Measurements from ENCODE around the gene ZCCHC10.
"Not testable (repeated sequence)": the region's sequence is repeated elsewhere in the genome, so short reads cannot be mapped to it uniquely, and the experiment has no call there.

Gene ZCCHC10

DNA sequence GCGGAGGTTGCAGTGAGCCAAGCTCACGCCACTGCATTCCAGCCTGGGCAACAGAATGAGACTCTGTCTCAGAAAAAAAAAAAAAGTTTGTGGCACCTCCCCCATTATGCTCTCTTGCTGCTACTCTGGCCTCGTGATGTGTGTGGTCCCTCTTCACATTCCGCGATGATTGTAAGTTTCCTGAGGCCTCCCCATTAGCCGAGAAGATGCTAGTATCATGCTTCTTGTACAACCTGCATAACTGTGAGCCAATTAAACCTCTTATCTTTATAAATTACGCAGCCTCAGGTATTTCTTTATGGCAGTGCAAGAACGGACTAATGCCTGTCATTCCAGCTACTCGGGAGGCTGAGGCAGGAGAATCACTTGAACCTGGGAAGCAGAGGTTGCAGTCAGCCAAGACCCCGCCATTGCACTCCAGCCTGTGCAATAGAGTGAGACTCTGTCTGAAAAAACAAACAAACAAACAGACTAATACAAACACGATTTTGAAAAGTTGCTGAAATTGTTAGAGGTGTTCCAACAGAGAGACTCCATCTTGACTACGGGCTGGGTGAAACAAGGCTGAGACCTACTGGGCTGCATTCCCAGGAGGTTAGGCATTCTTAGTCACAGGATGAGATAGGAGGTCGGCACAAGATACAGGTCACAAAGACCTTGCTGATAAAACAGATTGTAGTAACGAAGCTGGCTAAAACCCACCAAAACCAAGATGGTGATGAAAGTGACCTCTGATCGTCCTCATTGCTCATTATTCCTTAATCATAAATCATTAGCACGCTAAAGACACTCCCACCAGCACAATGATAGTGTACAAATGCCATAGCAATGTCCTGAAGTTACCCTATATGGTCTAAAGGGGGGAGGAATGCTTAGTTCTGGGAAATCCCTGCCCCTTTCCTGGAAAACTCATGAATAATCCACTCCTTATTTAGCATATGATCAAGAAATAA, 54.6 kb downstream of the ZCCHC10 start:
- TF ChIP-seq, protein P1, sequence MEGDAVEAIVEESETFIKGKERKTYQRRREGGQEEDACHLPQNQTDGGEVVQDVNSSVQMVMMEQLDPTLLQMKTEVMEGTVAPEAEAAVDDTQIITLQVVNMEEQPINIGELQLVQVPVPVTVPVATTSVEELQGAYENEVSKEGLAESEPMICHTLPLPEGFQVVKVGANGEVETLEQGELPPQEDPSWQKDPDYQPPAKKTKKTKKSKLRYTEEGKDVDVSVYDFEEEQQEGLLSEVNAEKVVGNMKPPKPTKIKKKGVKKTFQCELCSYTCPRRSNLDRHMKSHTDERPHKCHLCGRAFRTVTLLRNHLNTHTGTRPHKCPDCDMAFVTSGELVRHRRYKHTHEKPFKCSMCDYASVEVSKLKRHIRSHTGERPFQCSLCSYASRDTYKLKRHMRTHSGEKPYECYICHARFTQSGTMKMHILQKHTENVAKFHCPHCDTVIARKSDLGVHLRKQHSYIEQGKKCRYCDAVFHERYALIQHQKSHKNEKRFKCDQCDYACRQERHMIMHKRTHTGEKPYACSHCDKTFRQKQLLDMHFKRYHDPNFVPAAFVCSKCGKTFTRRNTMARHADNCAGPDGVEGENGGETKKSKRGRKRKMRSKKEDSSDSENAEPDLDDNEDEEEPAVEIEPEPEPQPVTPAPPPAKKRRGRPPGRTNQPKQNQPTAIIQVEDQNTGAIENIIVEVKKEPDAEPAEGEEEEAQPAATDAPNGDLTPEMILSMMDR (IDR thresholded peaks at IDR 0.05) = no peak
- no peak for TF ChIP-seq ZFX (IDR thresholded peaks at IDR 0.05; ENCODE audit: borderline replicate concordance)
- H3K27ac ChIP-seq = no peak overlapping the region

DNA sequence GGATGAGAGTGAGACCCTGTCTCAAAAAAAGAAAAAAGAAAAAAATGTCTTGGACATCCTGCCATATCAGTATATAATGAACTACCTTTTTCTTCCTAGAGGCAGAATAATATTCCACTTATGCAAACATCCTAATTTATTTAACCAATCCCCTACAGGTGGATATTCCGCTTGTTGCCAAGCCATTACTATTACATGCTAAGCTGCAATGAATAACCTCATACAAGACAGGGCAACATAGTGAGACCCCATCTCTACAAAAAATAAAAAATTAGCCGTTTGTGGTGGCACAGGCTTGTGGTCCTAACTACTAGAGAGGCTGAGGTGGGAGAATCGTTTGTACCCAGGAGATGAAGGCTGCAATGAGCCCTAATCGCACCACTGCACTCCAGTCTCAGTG, 61.2 kb downstream of the ZCCHC10 start:
- TF ChIP-seq, protein P1 (IDR thresholded peaks at IDR 0.05) = no peak
- TF ChIP-seq ZFX (IDR thresholded peaks at IDR 0.05; ENCODE audit: borderline replicate concordance) = no peak

DNA sequence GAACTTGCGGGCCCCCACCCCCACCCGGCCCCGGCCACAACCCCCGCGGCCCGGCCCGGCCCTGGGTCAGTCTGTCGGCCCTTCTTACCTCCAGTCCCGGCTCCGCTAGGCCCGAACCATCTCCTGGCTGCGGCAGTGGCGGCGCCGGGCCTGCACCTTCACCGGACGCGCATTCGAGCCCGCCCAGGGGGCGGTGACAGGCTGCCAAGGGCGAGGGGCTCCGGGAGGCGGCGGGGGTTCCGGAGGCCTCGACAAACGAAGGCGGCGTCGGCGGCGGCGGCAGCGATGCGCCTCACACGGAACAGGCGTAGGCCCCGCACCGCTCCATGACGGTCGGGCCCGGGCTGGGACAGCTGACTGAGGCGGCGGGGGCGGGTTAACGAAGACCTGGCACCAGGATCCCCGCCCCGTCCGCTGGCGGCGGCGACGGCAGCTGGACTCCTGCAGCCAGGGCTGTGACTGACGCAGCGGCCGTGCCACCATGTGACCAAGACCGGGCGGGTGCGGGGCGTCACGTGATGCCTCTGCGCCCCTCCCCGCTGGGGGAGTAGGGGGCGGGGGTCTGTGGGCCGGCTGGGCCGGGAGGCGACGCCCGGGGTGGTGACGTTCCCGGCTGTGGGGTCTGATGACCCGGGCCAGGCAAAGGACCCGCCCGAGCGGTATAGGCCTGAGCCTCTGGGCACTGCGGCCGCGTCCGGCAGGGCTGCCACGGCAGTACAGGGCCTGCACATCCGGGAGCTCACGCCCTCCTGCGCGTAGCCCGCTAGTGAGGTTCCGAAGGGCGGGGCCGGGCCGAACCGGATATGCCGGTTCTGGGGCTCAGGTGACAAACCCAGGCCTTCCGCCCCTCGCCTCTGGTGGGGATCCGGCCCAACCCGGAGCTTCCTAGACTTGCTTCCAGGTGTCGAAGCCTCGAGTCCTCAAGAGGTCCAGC, 62.9 kb downstream of the ZCCHC10 start, which contains the start of gene AFF4:
TSS of gene AFF4 (minus strand) at position 464 of the 934 bp plus-strand sequence. CDS start 26,445 bp downstream, outside the sequence.
- H3K27ac ChIP-seq = peak within 1 kb of the TSS; percentile 89
- TF ChIP-seq, protein P1 (IDR thresholded peaks at IDR 0.05) = no peak
- no peak; the same call in 1 of the 2 replicates for TF ChIP-seq ZFX (IDR thresholded peaks at IDR 0.05; ENCODE audit: borderline replicate concordance)

More for the DNA sequence above, 61.2 kb downstream of the ZCCHC10 start:
- no peak overlapping the region for H3K27ac ChIP-seq

DNA sequence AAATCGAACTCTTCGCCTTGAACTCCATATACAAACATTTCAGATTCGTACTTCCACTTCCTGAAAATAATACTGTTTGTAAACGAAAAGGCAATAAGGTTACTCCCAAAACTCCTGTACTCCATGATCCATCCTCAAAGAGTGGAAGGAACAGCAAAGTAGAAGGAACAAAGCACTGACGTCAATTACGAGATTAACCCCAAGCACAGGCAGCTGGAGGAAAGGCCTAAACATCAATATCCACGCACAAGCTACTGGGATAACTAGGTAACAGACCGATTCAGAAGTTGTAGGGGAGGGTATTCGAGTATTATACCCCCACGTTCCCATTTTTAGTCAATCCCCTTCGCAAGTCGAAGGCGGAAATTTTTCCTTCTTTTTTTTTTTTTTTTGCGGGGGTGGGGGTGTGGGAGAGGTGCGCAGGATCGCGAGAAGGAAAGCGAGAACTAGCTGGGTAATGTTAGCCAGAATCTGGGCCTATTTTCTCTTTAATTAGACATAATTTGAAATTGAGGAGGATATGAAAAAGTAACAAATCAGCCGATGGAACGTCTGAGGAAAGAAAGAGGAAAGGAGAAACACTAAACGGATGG, 63.8 kb downstream of the ZCCHC10 start:
- TF ChIP-seq ZFX (IDR thresholded peaks at IDR 0.05; ENCODE audit: borderline replicate concordance) = no peak
- TF ChIP-seq, protein P1 (IDR thresholded peaks at IDR 0.05) = no peak
- H3K27ac ChIP-seq = peak overlapping the region; percentile 89

DNA sequence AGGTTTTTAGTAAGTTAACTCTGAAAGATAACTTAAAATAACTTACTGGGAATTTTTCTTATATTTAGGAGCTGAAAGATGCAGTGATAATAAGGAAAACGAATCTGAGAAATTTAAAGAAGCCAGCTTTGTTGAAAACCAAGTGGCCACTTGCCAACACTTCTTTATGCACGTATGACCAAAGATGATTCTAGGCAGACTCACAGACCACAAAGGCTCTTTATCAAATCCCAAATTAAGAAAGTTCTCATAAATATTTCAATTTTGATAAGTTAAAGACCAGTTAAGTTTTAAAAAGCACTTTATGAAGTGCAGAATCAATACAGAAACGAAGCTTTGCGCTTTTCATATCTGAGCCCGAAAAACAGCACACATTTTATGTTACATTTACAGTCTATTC, 64.5 kb downstream of the ZCCHC10 start:
- peak overlapping the region; percentile 89 for H3K27ac ChIP-seq
- TF ChIP-seq, protein P1 (IDR thresholded peaks at IDR 0.05) = no peak
- TF ChIP-seq ZFX (IDR thresholded peaks at IDR 0.05; ENCODE audit: borderline replicate concordance) = no peak

DNA sequence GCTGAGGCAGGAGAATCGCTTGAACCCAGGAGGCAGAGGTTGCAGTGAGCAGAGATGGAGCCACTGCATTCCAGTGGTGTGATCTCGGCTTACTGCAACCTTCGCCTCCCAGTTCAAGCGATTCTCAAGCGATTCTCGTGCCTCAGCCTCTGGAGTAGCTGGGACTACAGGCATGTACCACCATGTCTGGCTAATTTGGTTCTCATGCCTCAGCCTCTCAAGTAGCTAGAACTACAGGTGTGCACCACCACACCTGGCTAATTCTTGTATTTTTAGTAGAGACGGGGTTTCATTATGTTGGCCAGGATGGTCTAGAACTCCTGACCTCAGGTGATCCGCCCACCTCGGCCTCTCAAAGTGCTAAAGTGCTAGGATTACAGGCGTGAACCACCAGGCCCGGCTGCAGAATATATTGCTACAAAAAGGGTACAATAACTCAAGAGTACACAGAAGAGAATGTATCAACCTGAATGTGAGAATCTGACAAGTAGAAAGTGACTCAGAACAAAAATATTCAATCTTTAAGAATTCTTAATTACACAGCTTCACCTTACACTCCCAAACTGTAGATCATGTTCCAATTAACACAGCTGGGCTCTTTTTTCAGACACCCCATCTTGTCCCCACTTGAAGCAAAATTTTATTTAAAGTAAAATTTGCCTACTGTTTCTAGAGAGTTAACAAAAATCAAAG, 65.1 kb downstream of the ZCCHC10 start:
- peak overlapping the region; percentile 89; the same call in 1 of the 2 replicates for H3K27ac ChIP-seq

DNA sequence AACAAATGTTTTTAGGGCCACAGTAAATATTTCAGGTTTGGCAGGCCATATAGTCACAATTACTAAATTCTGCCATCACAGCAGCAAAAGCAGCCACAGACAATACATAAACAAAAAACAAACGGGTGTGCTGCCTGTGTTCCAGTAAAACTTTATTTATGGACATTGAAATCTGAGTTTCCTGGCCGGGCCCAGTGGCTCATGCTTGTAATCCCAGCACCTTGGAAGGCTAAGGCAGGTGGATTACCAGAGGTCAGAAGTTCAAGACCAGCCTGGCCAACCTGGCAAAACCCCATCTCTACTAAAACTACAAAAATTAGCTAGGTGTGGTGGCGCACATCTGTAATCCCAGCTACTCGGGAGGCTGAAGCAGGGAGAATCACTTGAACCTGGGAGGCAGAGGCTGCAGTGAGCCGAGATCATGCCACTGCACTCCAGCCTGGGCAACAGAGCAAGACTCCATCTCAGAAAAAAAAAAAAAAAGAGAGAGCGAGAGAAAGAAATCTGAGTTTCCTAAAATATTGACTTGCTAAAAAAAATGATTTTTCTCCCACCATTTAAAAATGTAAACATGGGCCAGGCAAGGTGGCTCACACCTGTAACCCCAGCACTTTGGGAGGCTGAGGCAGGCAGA, 70.1 kb downstream of the ZCCHC10 start:
- H3K27ac ChIP-seq = not testable (repeated sequence)
